Measurements from ENCODE around the gene IQSEC1.

IQSEC1 gene

GRCh38 chr3:12984023-12984823 lies 89.0 kb downstream of the IQSEC1 start:
- peak; percentile 81 for DNase-seq (ENCODE audit: low spot score)

GRCh38 chr3:12983319-12983718 lies 89.9 kb downstream of the IQSEC1 start:
- DNase-seq (ENCODE audit: low spot score) = no peak

- DNase-seq (ENCODE audit: low spot score) = no peak
Observed at GRCh38 chr3:12982619-12983101, 90.6 kb downstream of the IQSEC1 start.

- DNase-seq (ENCODE audit: low spot score) = no peak
Observed at GRCh38 chr3:12981306-12982275, 91.6 kb downstream of the IQSEC1 start.

- no peak for DNase-seq (ENCODE audit: low spot score)
Observed at GRCh38 chr3:12980596-12981290, 92.5 kb downstream of the IQSEC1 start.

GRCh38 chr3:12979947-12980487 lies 93.2 kb downstream of the IQSEC1 start:
- no peak for DNase-seq (ENCODE audit: low spot score)

- DNase-seq (ENCODE audit: low spot score) = no peak
Observed at GRCh38 chr3:12979151-12979946, 93.9 kb downstream of the IQSEC1 start.

- no peak for DNase-seq (ENCODE audit: low spot score)
Observed at GRCh38 chr3:12978682-12979081, 94.5 kb downstream of the IQSEC1 start.

GRCh38 chr3:12977117-12977808 lies 96.0 kb downstream of the IQSEC1 start:
- DNase-seq (ENCODE audit: low spot score) = no peak

GRCh38 chr3:12975748-12976522 lies 97.3 kb downstream of the IQSEC1 start:
- no peak for DNase-seq (ENCODE audit: low spot score)

GRCh38 chr3:12974819-12975218 lies 98.4 kb downstream of the IQSEC1 start:
- DNase-seq (ENCODE audit: low spot score) = no peak

- no peak for DNase-seq (ENCODE audit: low spot score)
Observed at GRCh38 chr3:12974334-12974733, 98.9 kb downstream of the IQSEC1 start.

GRCh38 chr3:12973827-12974226 lies 99.4 kb downstream of the IQSEC1 start:
- no peak for DNase-seq (ENCODE audit: low spot score)

- DNase-seq (ENCODE audit: low spot score) = no peak
Observed at GRCh38 chr3:12972781-12973702, 100.2 kb downstream of the IQSEC1 start.

- DNase-seq (ENCODE audit: low spot score) = no peak
Observed at GRCh38 chr3:12972043-12972442, 101.2 kb downstream of the IQSEC1 start.

GRCh38 chr3:12970684-12971083 lies 102.5 kb downstream of the IQSEC1 start:
- DNase-seq (ENCODE audit: low spot score) = no peak

GRCh38 chr3:12969486-12969885 lies 103.7 kb downstream of the IQSEC1 start:
- no peak for DNase-seq (ENCODE audit: low spot score)

GRCh38 chr3:12968541-12968940 lies 104.7 kb downstream of the IQSEC1 start:
- no peak for DNase-seq (ENCODE audit: low spot score)
